ENCODE measurements around the gene MEGF9.
"Not testable (repeated sequence)": the region's sequence is repeated elsewhere in the genome, so short reads cannot be mapped to it uniquely, and the experiment has no call there.

Gene MEGF9

DNA sequence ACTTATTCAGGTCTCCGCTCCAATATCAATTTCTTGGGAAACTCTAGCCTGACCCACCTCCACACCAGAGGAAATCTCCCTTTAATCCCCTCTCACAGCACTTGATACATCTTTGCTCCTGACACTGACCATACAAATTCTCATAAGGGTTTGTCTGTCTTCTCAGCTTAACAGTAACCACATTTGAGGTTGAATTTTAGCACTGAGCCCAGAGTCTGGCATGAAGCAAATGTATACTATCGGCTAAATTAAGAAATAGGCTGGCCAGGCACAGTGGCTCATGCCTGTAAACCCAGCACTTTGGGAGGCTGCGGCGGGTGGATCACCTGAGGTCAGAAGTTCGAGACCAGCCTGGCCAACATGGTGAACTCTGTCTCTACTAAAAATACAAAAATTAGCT, 144.0 kb downstream of the MEGF9 start:
- no peak for DNase-seq

DNA sequence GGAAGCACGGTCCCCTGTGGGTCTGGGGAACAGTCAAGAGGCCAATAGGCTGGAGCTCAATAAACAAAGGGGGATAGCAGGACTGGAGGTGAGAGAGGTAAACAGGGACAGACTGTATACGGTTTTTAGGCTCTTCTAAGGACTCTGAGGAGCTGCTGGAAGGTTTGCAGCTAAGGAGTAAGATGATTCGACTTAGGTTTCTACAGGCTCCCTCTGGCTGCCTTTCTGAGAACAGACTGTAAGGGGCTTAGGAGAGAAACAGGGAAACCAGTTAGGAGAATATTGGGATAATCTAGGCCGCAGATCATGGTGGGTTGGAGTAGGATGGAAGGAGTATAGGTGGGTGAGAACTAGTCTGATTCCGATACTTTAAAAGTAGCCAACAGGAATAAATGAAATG, 144.7 kb downstream of the MEGF9 start:
- DNase-seq, result no peak

GRCh38 chr9:120568816-120569215, 145.5 kb downstream of the MEGF9 start:
- DNase-seq, result no peak

DNA sequence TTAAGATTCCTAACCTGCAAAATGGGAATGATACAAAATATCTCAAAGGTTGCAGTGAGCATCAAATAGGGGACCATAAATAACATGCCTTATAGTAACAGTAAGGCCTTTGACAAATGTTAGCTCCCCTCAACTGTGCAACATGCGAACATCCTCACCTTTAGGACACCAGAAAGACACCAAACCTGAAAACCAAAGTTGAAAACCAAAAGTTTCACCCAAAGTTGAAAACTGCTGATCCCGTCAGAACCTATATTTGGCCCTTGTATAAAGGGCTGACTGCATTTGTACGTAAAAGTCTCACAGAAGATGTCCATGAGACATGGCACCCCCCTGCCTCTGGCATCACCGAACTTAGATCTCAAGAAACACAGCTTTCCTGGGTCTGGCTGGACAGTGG, 146.4 kb downstream of the MEGF9 start:
- no peak for DNase-seq

GRCh38 chr9:120567081-120567480, 147.2 kb downstream of the MEGF9 start:
- no peak for DNase-seq

DNA sequence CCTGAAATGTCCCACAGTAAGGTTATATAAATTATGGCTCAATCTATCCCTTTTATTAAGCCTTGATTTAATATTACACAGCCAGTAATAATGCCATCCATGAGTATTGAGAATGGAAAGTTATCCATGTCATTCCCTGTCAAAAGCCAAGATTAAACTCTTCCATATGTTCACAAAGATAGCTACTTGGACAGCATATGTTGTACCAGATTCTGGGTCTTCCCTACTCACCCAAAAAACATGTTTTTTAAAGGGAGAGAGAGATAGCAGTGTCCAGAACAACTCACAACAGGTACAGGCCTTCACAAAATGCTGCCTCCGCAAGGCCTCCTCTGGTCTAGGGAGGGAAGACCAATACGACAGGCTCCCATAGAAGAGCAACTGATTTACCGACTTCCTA, 149.7 kb downstream of the MEGF9 start:
- no peak for DNase-seq

DNA sequence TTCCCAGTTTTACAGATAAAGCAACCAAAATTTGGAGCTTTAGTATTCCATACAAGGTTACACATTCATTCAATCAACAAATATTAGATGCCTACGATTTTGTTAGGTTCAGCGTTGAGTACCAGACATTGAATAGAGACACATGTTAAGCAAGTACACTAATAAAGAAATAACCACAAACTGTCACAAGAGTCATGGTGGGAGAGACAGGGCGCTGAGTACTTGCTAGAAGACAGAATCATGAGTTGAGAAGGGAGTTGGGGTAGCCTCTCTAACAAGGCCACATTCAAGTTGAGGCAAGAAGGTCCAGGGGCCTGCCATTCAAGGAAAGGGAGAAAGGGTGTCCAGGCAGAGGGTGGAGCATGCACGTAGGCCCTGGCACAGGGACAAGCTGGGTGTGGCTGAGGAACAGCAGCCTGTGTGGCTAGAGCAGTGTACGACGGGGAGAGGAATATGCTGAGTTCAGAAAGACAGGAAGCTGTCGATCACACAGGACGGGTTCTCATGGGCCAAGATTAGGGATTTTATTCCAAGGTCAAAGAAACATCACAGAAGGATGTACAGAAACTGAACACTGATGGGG, 151.3 kb downstream of the MEGF9 start:
- DNase-seq, result no peak

GRCh38 chr9:120561709-120562108, 152.6 kb downstream of the MEGF9 start:
- no peak for DNase-seq

DNA sequence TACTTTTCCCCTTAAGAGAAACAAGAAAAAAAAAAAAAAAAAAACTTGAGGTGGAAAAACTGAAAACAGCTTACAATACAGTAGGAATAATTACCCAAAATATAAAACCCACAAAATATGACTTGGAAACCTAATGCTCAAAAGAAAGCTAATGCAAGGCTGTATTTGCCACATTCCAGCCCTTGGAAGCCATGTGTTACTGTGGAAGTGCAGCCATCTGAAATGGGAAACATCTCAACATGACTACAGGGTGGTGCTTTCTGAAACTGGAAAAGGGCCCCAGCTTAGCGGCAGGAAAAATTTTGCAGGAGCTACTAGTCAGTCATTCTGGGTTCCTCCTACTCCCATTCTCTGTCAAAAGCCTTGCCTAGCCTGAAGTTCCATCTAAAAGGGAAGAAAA, 154.7 kb downstream of the MEGF9 start:
- no peak for DNase-seq

- no peak for DNase-seq
Measured at GRCh38 chr9:120558454-120558853, 155.8 kb downstream of the MEGF9 start.

GRCh38 chr9:120557205-120557604, 157.1 kb downstream of the MEGF9 start:
- no peak for DNase-seq

DNA sequence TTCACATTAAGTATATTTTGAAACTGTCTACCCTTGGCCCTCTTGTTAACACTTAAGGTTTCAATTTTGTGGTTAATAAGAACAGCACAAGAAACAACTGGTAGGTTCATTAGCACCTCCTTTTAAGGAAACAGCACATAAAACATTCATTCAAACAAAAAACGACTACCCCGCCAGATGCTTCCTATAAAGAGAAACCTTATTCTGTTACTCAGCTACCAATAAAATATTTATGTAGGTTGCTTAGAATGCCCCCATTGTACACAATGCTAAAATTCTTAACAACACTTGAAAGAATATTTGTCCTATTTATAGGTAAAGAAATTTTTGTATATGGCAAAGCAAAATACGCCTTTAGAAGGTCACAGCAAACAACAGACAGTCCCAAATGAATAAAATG, 157.5 kb downstream of the MEGF9 start:
- DNase-seq, result no peak

GRCh38 chr9:120555839-120556238, 158.4 kb downstream of the MEGF9 start:
- DNase-seq, result no peak

DNA sequence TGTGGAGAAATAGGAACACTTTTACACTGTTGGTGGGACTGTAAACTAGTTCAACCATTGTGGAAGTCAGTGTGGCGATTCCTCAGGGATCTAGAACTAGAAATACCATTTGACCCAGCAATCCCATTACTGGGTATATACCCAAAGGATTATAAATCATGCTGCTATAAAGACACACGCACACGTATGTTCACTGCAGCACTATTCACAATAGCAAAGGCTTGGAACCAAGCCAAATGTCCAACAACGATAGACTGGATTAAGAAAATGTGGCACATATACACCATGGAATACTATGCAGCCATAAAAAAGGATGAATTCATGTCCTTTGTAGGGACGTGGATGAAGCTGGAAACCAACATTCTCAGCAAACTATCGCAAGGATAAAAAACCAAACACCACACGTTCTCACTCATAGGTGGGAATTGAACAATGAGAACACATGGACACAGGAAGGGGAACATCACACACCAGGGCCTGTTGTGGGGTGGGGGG, 162.0 kb downstream of the MEGF9 start:
- not testable (repeated sequence) for DNase-seq
